ENCODE measurements around the gene EYS. TPM values are rescaled to one million over a fixed set of nuclear protein-coding genes. Genes with fewer than 3 reads are reported as not detected.
A peak's percentile ranks its signal among the peaks of the same experiment; 100 is the strongest.

EYS gene
- total and polyA plus RNA-seq, 2 of the 13 experiments (the other 11 are each of a cell fraction or from before 2014, with no cell fraction given): 0.04 to 0.07 TPM

DNA sequence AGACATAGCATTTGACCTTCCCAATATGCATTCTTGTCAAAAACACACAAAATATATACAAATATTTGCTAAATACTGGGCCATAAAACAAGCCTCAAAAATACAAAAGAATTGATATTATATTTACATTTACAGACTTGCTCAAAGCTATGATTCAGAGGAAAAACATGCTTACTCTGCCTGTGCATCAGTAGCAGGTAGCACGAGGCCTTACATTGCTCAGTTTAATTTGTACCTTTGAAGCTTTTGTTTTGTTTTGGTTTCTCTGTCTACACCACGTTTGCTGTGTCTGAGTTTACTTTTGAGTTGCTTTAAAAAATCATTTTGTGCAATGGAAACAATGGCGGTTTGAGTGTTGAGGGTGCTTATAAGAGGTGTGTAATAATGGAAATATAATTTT is 1972.1 kb downstream of the EYS start (continued):
- TF ChIP-seq YY1 (IDR thresholded peaks at IDR 0.05; ENCODE audit: insufficient read depth, insufficient replicate concordance, low read depth, low read length): no peak
- no peak for TF ChIP-seq POLR2AphosphoS2 (IDR thresholded peaks at IDR 0.05; ENCODE audit: low read depth, low read length)
- no peak for TF ChIP-seq ZHX1 (CRISPR knock-in tag; IDR thresholded peaks at IDR 0.05; ENCODE audit: low read depth)
- peak; percentile 16; the same call in 1 of the 2 replicates for TF ChIP-seq MAFF (IDR thresholded peaks at IDR 0.05; ENCODE audit: low read depth, low read length)
- peak; percentile 24; the same call in 1 of the 2 replicates for TF ChIP-seq SAP130 (CRISPR knock-in tag; IDR thresholded peaks at IDR 0.05; ENCODE audit: low read depth)
- 0 out of 2 replicates have a peak, but pooled peaks have one; percentile 30 for TF ChIP-seq TCF7 (IDR thresholded peaks at IDR 0.05; ENCODE audit: low read depth)
- no peak for TF ChIP-seq TP53 (CRISPR knock-in tag; conservative IDR thresholded peaks at IDR 0.05)
- no peak for TF ChIP-seq NR2F2 (IDR thresholded peaks at IDR 0.05; ENCODE audit: borderline replicate concordance, low read depth)
- no peak for TF ChIP-seq KDM6A (CRISPR knock-in tag; IDR thresholded peaks at IDR 0.05; ENCODE audit: low read depth)
- TF ChIP-seq LCORL (IDR thresholded peaks at IDR 0.05): no peak
- TF ChIP-seq LCORL (CRISPR knock-in tag; IDR thresholded peaks at IDR 0.05): no peak
- 0 out of 2 replicates have a peak, but pooled peaks have one; percentile 22 for TF ChIP-seq ARID3A (IDR thresholded peaks at IDR 0.05; ENCODE audit: low read depth, low read length)
- no peak for TF ChIP-seq RFXAP (CRISPR knock-in tag; IDR thresholded peaks at IDR 0.05; ENCODE audit: borderline replicate concordance)
- TF ChIP-seq CSRNP1 (CRISPR knock-in tag; IDR thresholded peaks at IDR 0.05): no peak
- TF ChIP-seq ZNF720 (CRISPR knock-in tag; IDR thresholded peaks at IDR 0.05): no peak
- TF ChIP-seq, protein P1, sequence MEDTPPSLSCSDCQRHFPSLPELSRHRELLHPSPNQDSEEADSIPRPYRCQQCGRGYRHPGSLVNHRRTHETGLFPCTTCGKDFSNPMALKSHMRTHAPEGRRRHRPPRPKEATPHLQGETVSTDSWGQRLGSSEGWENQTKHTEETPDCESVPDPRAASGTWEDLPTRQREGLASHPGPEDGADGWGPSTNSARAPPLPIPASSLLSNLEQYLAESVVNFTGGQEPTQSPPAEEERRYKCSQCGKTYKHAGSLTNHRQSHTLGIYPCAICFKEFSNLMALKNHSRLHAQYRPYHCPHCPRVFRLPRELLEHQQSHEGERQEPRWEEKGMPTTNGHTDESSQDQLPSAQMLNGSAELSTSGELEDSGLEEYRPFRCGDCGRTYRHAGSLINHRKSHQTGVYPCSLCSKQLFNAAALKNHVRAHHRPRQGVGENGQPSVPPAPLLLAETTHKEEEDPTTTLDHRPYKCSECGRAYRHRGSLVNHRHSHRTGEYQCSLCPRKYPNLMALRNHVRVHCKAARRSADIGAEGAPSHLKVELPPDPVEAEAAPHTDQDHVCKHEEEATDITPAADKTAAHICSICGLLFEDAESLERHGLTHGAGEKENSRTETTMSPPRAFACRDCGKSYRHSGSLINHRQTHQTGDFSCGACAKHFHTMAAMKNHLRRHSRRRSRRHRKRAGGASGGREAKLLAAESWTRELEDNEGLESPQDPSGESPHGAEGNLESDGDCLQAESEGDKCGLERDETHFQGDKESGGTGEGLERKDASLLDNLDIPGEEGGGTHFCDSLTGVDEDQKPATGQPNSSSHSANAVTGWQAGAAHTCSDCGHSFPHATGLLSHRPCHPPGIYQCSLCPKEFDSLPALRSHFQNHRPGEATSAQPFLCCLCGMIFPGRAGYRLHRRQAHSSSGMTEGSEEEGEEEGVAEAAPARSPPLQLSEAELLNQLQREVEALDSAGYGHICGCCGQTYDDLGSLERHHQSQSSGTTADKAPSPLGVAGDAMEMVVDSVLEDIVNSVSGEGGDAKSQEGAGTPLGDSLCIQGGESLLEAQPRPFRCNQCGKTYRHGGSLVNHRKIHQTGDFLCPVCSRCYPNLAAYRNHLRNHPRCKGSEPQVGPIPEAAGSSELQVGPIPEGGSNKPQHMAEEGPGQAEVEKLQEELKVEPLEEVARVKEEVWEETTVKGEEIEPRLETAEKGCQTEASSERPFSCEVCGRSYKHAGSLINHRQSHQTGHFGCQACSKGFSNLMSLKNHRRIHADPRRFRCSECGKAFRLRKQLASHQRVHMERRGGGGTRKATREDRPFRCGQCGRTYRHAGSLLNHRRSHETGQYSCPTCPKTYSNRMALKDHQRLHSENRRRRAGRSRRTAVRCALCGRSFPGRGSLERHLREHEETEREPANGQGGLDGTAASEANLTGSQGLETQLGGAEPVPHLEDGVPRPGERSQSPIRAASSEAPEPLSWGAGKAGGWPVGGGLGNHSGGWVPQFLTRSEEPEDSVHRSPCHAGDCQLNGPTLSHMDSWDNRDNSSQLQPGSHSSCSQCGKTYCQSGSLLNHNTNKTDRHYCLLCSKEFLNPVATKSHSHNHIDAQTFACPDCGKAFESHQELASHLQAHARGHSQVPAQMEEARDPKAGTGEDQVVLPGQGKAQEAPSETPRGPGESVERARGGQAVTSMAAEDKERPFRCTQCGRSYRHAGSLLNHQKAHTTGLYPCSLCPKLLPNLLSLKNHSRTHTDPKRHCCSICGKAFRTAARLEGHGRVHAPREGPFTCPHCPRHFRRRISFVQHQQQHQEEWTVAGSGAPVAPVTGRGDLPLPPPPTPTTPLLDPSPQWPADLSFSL (CRISPR knock-in tag; IDR thresholded peaks at IDR 0.05): no peak
- no peak for TF ChIP-seq DR1 (CRISPR knock-in tag; IDR thresholded peaks at IDR 0.05)

All from HepG2 (cell line).